Adrenal gland (tissue), 12 donors: ENCODE measurements around the gene CNTNAP2. TPM values are rescaled to one million over a fixed set of nuclear protein-coding genes. Genes with fewer than 3 reads are reported as not detected.

Experiments
- DNase-seq, 7 donors: peaks; one replicate each; pipeline ENCODE4 v3.0.0-alpha.2; 2019 to 2020
- H3K27ac ChIP-seq, 5 donors: fragments of 200-600 bp; sonication (generic) in 4 of 5; 1 replicate in 3 of 5; 2 replicates in 2 of 5; pipeline versions ENCODE4 v1.5.1 to v1.8.0; 2016 to 2020; ENCODE audit warnings: mild to moderate bottlenecking in 1 of 5
- H3K27me3 ChIP-seq: fragments of 200-600 bp; 2 replicates; pipeline ENCODE4 v1.8.0; 2021
- H3K36me3 ChIP-seq, 2 donors: fragments of 200-600 bp; replicated peaks in 1 of 2; 1 replicate in 1 of 2; 2 replicates in 1 of 2; pipeline versions ENCODE4 v1.5.1 to v1.8.0; 2018 to 2022
- H3K4me1 ChIP-seq, 2 donors: fragments of 200-600 bp; replicated peaks in 1 of 2; 1 replicate in 1 of 2; 2 replicates in 1 of 2; pipeline versions ENCODE4 v1.5.1 to v1.8.0; 2018 to 2021
- H3K4me3 ChIP-seq, 4 donors: fragments of 200-600 bp; sonication (generic) in 3 of 4; one replicate each; pipeline ENCODE4 v1.5.1; 2016 to 2018
- H3K9me3 ChIP-seq, 3 donors: fragments of 200-600 bp; sonication (generic) in 1 of 3; replicated peaks in 1 of 3; 1 replicate in 2 of 3; 2 replicates in 1 of 3; pipeline versions ENCODE4 v1.5.1 to v1.8.0; 2016 to 2021
- POLR2A ChIP-seq, 2 donors: fragments of 450-650 bp; IDR thresholded peaks; one replicate each; pipeline ENCODE4 v1.6.1; 2017; ENCODE audit warnings: antibody characterized with exemption in 2 of 2, mild to moderate bottlenecking in 2 of 2, moderate library complexity in 1 of 2
- WGBS, 4 donors: extraction: QIAGEN DNeasy Blood & Tissue Kit in 2 of 4; methylation state at CpG; one replicate each; pipeline versions ENCODE4 v1.1.5 to v1.1.7; 2013 to 2017; 5-methylcytosine and 5-hydroxymethylcytosine counted together
- intact Hi-C, 2 donors: fragments of 100-400 bp; cut with DNase I; formaldehyde crosslinking; loops; one replicate each; pipeline versions ENCODE4 v1.14.1 to v1.15.0; 2022 to 2023
- polyA plus RNA-seq, 3 donors: library from polyadenylated mRNA; stranded (reverse); fragments of 200-250 nt in 2 of 3; fragments of 350-450 nt in 1 of 3; fragmentation: Illumina TruSeq in 1 of 3; extraction: RNeasy Lipid Tissue Mini Kit (QIAGEN cat#74804) in 1 of 3; gene quantifications; one replicate each; pipeline ENCODE4 v1.2.3, GENCODE V29; 2013 to 2014
- total RNA-seq, 9 donors: library from RNA; depleted of rRNA in 4 of 9; stranded (reverse); fragments of >200 nt in 4 of 9; fragments of 120-200 nt in 1 of 9; fragmentation: NEBNext Ultra II Directional in 1 of 9; extraction: Animal tissue kit (Norgen Biotek cat#: 25700) in 1 of 9; gene quantifications; one replicate each; pipeline versions ENCODE4 v1.1.0 to v1.2.4, GENCODE V29; 2013 to 2023
- TF ChIP-seq, protein P1 (sequence below), 6 experiments: fragments of 450-650 bp in 4 of 6; fragments of 200-600 bp in 2 of 6; sonication (generic) in 1 of 6; IDR thresholded peaks; 1 replicate in 5 of 6; 2 replicates in 1 of 6; pipeline versions ENCODE4 v1.5.1 to v1.8.0; 2016 to 2021; ENCODE audit warnings: antibody characterized with exemption in 6 of 6, mild to moderate bottlenecking in 2 of 6, moderate library complexity in 1 of 6
- donor health status: healthy with polysubstance abuse.
- donor health status: Bipolar disorder and iron deficiency.
- donor health status: DM: yes; HTN: yes; CAD: no.
- donor health status: DM: no; HTN: no; CAD: no.
- donor health status: DM: no; HTN: no; CAD: no.
- donor health status: DM: yes; HTN: yes; CAD: no.

Gene CNTNAP2
- total and polyA plus RNA-seq, 12 donors: 0.14 to 6.3 (median 1.8) TPM; not detected in 2

DNA sequence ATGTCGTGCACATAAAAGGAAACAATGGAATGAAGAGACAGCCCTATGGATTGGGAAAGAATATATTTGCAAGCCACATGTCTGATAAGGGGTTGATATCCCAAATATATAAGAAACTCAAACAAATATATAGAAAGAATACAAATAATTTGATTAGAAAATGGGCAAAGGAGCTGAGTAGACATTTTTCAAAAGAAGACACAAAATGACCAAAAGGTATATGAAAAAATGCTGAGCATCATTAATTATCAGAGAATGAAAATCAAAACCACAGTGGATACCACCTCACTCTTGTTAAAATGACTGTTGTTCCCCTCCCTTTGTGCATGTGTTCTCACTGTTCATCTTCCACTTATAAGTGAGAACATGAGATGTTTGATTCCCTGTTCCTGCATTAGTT, 175.3 kb downstream of the CNTNAP2 start:
- WGBS, 4 donors: 64 to 86% (median 70%) methylated on average over 1 of the region's 1 CpG
- DNase-seq: no peak
- Histone ChIP-seq H3K27ac (no peak overlapping the region), H3K27me3 (no peaks in the 10 kb centered on the region), H3K9me3 (peaks cover 0 to 8% (median 0%) of the 10 kb centered on the region in 3 donors), H3K36me3 (no peaks in the 10 kb centered on the region), H3K4me3 (no peak overlapping the region), H3K4me1 (no peaks in the 10 kb centered on the region)
- TF ChIP-seq, protein P1, sequence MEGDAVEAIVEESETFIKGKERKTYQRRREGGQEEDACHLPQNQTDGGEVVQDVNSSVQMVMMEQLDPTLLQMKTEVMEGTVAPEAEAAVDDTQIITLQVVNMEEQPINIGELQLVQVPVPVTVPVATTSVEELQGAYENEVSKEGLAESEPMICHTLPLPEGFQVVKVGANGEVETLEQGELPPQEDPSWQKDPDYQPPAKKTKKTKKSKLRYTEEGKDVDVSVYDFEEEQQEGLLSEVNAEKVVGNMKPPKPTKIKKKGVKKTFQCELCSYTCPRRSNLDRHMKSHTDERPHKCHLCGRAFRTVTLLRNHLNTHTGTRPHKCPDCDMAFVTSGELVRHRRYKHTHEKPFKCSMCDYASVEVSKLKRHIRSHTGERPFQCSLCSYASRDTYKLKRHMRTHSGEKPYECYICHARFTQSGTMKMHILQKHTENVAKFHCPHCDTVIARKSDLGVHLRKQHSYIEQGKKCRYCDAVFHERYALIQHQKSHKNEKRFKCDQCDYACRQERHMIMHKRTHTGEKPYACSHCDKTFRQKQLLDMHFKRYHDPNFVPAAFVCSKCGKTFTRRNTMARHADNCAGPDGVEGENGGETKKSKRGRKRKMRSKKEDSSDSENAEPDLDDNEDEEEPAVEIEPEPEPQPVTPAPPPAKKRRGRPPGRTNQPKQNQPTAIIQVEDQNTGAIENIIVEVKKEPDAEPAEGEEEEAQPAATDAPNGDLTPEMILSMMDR (IDR thresholded peaks at IDR 0.05): no peak
- TF ChIP-seq POLR2A (IDR thresholded peaks at IDR 0.05): no peak
- intact Hi-C loops: no loop called here

DNA sequence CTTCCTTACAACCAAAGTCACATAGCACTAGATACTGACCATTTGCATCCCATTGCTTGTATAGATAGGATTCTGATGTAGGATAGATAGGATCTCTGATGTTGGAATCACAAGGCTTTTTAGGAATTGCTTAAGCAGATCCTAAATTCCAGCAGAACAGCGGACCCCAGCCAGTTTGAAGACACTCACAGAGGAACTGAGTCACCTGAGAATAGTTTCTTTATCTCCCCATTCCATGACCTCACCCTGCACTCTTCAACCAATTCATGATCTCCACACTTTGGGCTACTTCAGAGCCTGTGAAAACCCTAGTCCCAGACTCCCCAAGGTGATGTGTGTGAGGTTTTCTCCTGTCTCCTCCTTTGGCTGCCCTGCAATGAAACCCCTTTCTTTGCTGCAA, 179.4 kb downstream of the CNTNAP2 start:
- no peaks in the 10 kb centered on the region for H3K4me1 ChIP-seq
- no peak overlapping the region for H3K4me3 ChIP-seq
- intact Hi-C loops: no loop called here
- 88 to 100% (median 93%) methylated on average over 1 of the region's 1 CpG for WGBS, 4 donors
- H3K27me3 ChIP-seq: no peaks in the 10 kb centered on the region
- TF ChIP-seq, protein P1 (IDR thresholded peaks at IDR 0.05): no peak
- TF ChIP-seq POLR2A (IDR thresholded peaks at IDR 0.05): no peak
- no peak for DNase-seq
- no peaks in the 10 kb centered on the region for H3K36me3 ChIP-seq
- H3K27ac ChIP-seq: no peak overlapping the region
- H3K9me3 ChIP-seq: peaks cover 0 to 8% (median 0%) of the 10 kb centered on the region in 3 donors

DNA sequence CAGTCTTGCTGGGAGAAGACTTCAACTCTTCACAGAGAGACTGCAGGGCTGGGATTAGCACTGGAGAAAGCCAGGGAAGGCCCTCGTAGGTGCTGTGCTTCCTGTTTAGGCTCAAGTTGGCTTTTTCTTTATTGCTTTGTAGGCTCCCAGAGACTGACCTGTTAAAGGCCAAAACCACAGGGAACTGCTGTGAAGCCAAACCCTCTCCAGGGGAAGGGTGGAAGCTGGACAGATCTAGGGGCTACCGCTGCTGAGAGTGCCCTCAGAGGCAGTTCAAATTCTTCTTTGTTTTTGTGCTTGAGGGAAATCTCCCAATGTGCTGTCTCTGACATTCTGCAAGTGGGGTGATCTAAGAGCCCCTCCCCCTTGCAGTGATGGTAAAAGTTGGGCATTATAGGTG, 198.4 kb downstream of the CNTNAP2 start:
- Histone ChIP-seq H3K36me3 (no peaks in the 10 kb centered on the region), H3K9me3 (no peaks in the 10 kb centered on the region), H3K27ac (no peak overlapping the region), H3K27me3 (no peaks in the 10 kb centered on the region), H3K4me3 (no peak overlapping the region), H3K4me1 (no peaks in the 10 kb centered on the region)
- intact Hi-C loops: no loop called here
- no peak for TF ChIP-seq POLR2A (IDR thresholded peaks at IDR 0.05)
- TF ChIP-seq, protein P1 (IDR thresholded peaks at IDR 0.05): no peak
- 63 to 77% (median 68%) methylated on average over 2 of the region's 2 CpGs; no CpG with 5 or more reads in 1 of the 4 donors for WGBS, 4 donors
- DNase-seq: no peak

DNA sequence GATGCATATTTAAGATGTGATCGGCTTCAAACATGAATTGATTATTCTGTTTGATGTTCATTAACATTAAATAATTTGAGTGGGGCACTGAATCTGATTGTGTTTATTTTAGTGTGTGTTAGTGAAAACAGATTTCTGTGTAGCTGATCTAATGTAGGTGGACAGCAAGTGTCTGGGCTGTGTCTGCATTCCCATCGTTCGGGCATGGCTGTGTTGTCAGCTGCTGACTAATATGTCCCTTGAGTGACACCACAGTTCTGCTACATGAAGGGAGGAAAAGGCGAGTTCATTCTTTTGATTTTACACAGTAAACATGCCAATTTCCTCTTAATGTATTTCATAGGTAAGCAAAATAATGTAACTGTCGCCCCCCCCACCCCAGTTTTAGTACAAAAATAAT, 203.0 kb downstream of the CNTNAP2 start:
- intact Hi-C loops: no loop called here
- Histone ChIP-seq H3K27ac (no peak overlapping the region), H3K4me3 (no peak overlapping the region), H3K9me3 (no peaks in the 10 kb centered on the region), H3K27me3 (no peaks in the 10 kb centered on the region), H3K36me3 (no peaks in the 10 kb centered on the region), H3K4me1 (no peaks in the 10 kb centered on the region)
- WGBS, 4 donors: 54 to 69% (median 59%) methylated on average over 5 of the region's 5 CpGs
- no peak for DNase-seq
- TF ChIP-seq POLR2A (IDR thresholded peaks at IDR 0.05): no peak
- TF ChIP-seq, protein P1 (IDR thresholded peaks at IDR 0.05): no peak
